Measurements from ENCODE around the gene CDYL2.

CDYL2 gene

DNA sequence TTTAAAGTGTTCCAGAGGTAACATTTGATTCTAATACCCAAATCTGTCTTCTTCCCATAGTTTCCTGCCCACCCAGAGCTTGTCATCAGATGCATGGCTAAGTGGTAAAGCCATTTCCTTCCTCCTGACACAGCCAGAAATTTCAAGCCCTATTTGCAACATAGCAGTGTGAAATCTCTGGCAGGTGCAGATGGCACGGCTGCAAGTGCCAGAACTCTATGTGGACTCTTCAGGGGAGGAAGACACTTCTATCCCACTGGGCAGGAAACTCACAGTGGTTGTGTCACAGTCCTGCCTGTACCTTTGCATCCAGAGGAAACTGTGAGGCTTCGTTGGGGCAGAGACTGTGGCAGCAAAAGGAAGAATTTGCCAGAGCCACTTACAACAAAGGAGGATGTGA is 250.4 kb downstream of the CDYL2 start:
- no peaks in the 10 kb centered on the region for H3K36me3 ChIP-seq (ENCODE audit: insufficient read depth, low read depth, low read length)
- H3K9me3 ChIP-seq (ENCODE audit: insufficient read depth, low read depth, low read length), result no peaks in the 10 kb centered on the region
- 0 out of 2 replicates have a peak, but pooled peaks cover 3% of the 10 kb centered on the region for H3K27me3 ChIP-seq (ENCODE audit: insufficient read depth, low read length)
- H3K4me3 ChIP-seq (ENCODE audit: low read length), result no peak overlapping the region
- H3K4me1 ChIP-seq (ENCODE audit: insufficient read depth, low read length), result no peaks in the 10 kb centered on the region
- no peak overlapping the region for H3K9ac ChIP-seq (ENCODE audit: low read depth, low read length)
- no peak overlapping the region for H3K27ac ChIP-seq (ENCODE audit: low read length)

- Histone ChIP-seq H3K36me3 (ENCODE audit: insufficient read depth, low read depth, low read length) (no peaks in the 10 kb centered on the region), H3K4me1 (ENCODE audit: insufficient read depth, low read length) (no peaks in the 10 kb centered on the region), H3K27me3 (ENCODE audit: insufficient read depth, low read length) (0 out of 2 replicates have a peak, but pooled peaks cover 4% of the 10 kb centered on the region), H3K9ac (ENCODE audit: low read depth, low read length) (no peak overlapping the region), H3K27ac (ENCODE audit: low read length) (no peak overlapping the region), H3K4me3 (ENCODE audit: low read length) (no peak overlapping the region), H3K9me3 (ENCODE audit: insufficient read depth, low read depth, low read length) (no peaks in the 10 kb centered on the region)
Observed at GRCh38 chr16:80552277-80552676, 252.1 kb downstream of the CDYL2 start.

All from iPS-20b (cell line).